Activated naive CD4-positive, alpha-beta T cell treated with anti-CD3 and anti-CD28 coated beads, Interleukin-2, amount 50 U/mL, for 16 hours (primary cell): Measurements from ENCODE around the gene DEFB121.

ENCODE experiments used
- DNase-seq: peaks from one replicate; pipeline ENCODE4 v3.0.0-alpha.2; 2020

DEFB121 gene

DNA sequence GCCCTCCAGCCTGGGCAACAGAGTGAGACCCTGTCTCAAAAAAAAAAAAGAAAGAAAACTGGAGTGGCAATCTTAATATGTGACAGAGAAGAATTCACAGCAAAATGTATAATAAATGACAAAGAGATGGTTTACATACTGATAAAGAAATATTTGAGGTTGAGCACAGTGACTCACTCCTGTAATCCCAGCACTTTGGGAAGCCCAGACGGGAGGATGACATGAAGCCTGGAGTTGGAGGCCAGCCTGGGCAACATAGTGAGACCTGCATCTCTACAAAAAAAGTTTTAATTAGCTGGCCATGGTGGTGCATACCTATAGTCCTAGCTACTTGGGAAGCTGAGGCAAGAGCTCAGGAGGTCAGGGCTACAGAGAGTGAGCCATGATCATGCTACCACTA is 50.0 kb downstream of the DEFB121 start:
- no peak for DNase-seq
